Stomach smooth muscle (tissue), 2 donors: ENCODE measurements around the gene GALNT18.

ENCODE experiments used
- H3K27ac ChIP-seq: one replicate; pipeline ENCODE4 v1.7.0; 2013; ENCODE audit warnings: mild to moderate bottlenecking, low read length, inconsistent platforms
- H3K27me3 ChIP-seq, 2 donors: one replicate each; pipeline ENCODE4 v1.7.0; 2013; ENCODE audit warnings: low read length in 2 of 2; ENCODE audit not compliant: insufficient read depth in 2 of 2, control insufficient read depth in 1 of 2
- H3K36me3 ChIP-seq, 2 donors: one replicate each; pipeline ENCODE4 v1.7.0; 2013; ENCODE audit warnings: low read length in 2 of 2; ENCODE audit not compliant: control insufficient read depth in 2 of 2, insufficient read depth in 2 of 2
- H3K4me1 ChIP-seq: one replicate; pipeline ENCODE4 v1.7.0; 2013; ENCODE audit warnings: low read length; ENCODE audit not compliant: control insufficient read depth, insufficient read depth
- H3K4me3 ChIP-seq, 2 donors: one replicate each; pipeline ENCODE4 v1.7.0; 2013; ENCODE audit warnings: low read length in 2 of 2
- H3K9ac ChIP-seq, 2 donors: one replicate each; pipeline ENCODE4 v1.7.0; 2013; ENCODE audit warnings: low read length in 2 of 2, mild to moderate bottlenecking in 1 of 2
- H3K9me3 ChIP-seq, 2 donors: one replicate each; pipeline ENCODE4 v1.7.0; 2013; ENCODE audit warnings: low read length in 2 of 2; ENCODE audit not compliant: control insufficient read depth in 2 of 2
- donor health status: healthy.
- donor health status: Pancreatic carcinoma.

The GALNT18 gene

GRCh38 chr11:11313902-11314692 is 307.7 kb downstream of the GALNT18 start:
- peaks cover 14% of the 10 kb centered on the region for H3K4me1 ChIP-seq
- no peaks in the 10 kb centered on the region for H3K27me3 ChIP-seq
- no peak overlapping the region for H3K4me3 ChIP-seq
- H3K9ac ChIP-seq, result no peak overlapping the region
- no peaks in the 10 kb centered on the region for H3K36me3 ChIP-seq
- H3K9me3 ChIP-seq, result no peaks in the 10 kb centered on the region
- peak overlapping the region; percentile 2 for H3K27ac ChIP-seq

GRCh38 chr11:11313426-11313825 is 308.4 kb downstream of the GALNT18 start:
- Histone ChIP-seq H3K4me1 (peaks cover 14% of the 10 kb centered on the region), H3K27me3 (no peaks in the 10 kb centered on the region), H3K27ac (no peak overlapping the region), H3K9ac (no peak overlapping the region), H3K4me3 (no peak overlapping the region), H3K36me3 (no peaks in the 10 kb centered on the region), H3K9me3 (no peaks in the 10 kb centered on the region)

- Histone ChIP-seq H3K36me3 (no peaks in the 10 kb centered on the region), H3K9ac (no peak overlapping the region)
Observed at GRCh38 chr11:11312738-11313137, 309.1 kb downstream of the GALNT18 start.

GRCh38 chr11:11311169-11311568 is 310.6 kb downstream of the GALNT18 start:
- Histone ChIP-seq H3K9ac (no peak overlapping the region), H3K27me3 (no peaks in the 10 kb centered on the region), H3K4me1 (peaks cover 14% of the 10 kb centered on the region)

More at GRCh38 chr11:11312738-11313137, 309.1 kb downstream of the GALNT18 start:
- Histone ChIP-seq H3K27ac (no peak overlapping the region), H3K4me3 (no peak overlapping the region), H3K4me1 (peaks cover 14% of the 10 kb centered on the region), H3K27me3 (no peaks in the 10 kb centered on the region), H3K9me3 (no peaks in the 10 kb centered on the region)

GRCh38 chr11:11309906-11310305 is 311.9 kb downstream of the GALNT18 start:
- H3K4me3 ChIP-seq, result no peak overlapping the region
- H3K9ac ChIP-seq, result no peak overlapping the region
- peaks cover 14% of the 10 kb centered on the region for H3K4me1 ChIP-seq

More at GRCh38 chr11:11311169-11311568, 310.6 kb downstream of the GALNT18 start:
- no peaks in the 10 kb centered on the region for H3K36me3 ChIP-seq
- H3K4me3 ChIP-seq, result no peak overlapping the region
- H3K27ac ChIP-seq, result no peak overlapping the region
- H3K9me3 ChIP-seq, result no peaks in the 10 kb centered on the region

GRCh38 chr11:11308249-11308648 is 313.6 kb downstream of the GALNT18 start:
- Histone ChIP-seq H3K9ac (no peak overlapping the region), H3K27me3 (no peaks in the 10 kb centered on the region), H3K4me1 (peaks cover 1% of the 10 kb centered on the region), H3K9me3 (no peaks in the 10 kb centered on the region), H3K4me3 (no peak overlapping the region), H3K36me3 (no peaks in the 10 kb centered on the region), H3K27ac (no peak overlapping the region)

More at GRCh38 chr11:11309906-11310305, 311.9 kb downstream of the GALNT18 start:
- Histone ChIP-seq H3K9me3 (no peaks in the 10 kb centered on the region), H3K27ac (no peak overlapping the region), H3K36me3 (no peaks in the 10 kb centered on the region), H3K27me3 (no peaks in the 10 kb centered on the region)

GRCh38 chr11:11306855-11307254 is 314.9 kb downstream of the GALNT18 start:
- no peak overlapping the region for H3K9ac ChIP-seq
- no peaks in the 10 kb centered on the region for H3K4me1 ChIP-seq
- no peaks in the 10 kb centered on the region for H3K27me3 ChIP-seq
- H3K36me3 ChIP-seq, result no peaks in the 10 kb centered on the region
- no peaks in the 10 kb centered on the region for H3K9me3 ChIP-seq
- no peak overlapping the region for H3K27ac ChIP-seq
- no peak overlapping the region for H3K4me3 ChIP-seq

GRCh38 chr11:11304550-11304949 is 317.3 kb downstream of the GALNT18 start:
- Histone ChIP-seq H3K9me3 (no peaks in the 10 kb centered on the region), H3K27ac (no peak overlapping the region), H3K4me3 (no peak overlapping the region), H3K9ac (no peak overlapping the region), H3K4me1 (no peaks in the 10 kb centered on the region), H3K36me3 (no peaks in the 10 kb centered on the region), H3K27me3 (no peaks in the 10 kb centered on the region)

- H3K4me3 ChIP-seq, result no peak overlapping the region
- no peaks in the 10 kb centered on the region for H3K4me1 ChIP-seq
- no peaks in the 10 kb centered on the region for H3K36me3 ChIP-seq
- H3K27ac ChIP-seq, result no peak overlapping the region
- no peaks in the 10 kb centered on the region for H3K9me3 ChIP-seq
- no peaks in the 10 kb centered on the region for H3K27me3 ChIP-seq
- H3K9ac ChIP-seq, result no peak overlapping the region
Observed at GRCh38 chr11:11302565-11302964, 319.2 kb downstream of the GALNT18 start.

- H3K27ac ChIP-seq, result no peak overlapping the region
- no peak overlapping the region for H3K4me3 ChIP-seq
- H3K27me3 ChIP-seq, result no peaks in the 10 kb centered on the region
- no peak overlapping the region for H3K9ac ChIP-seq
- no peaks in the 10 kb centered on the region for H3K4me1 ChIP-seq
- no peaks in the 10 kb centered on the region for H3K9me3 ChIP-seq
- H3K36me3 ChIP-seq, result no peaks in the 10 kb centered on the region
Observed at GRCh38 chr11:11301212-11301611, 320.6 kb downstream of the GALNT18 start.

- no peaks in the 10 kb centered on the region for H3K27me3 ChIP-seq
- H3K36me3 ChIP-seq, result no peaks in the 10 kb centered on the region
- no peak overlapping the region for H3K27ac ChIP-seq
- no peaks in the 10 kb centered on the region for H3K9me3 ChIP-seq
- H3K4me1 ChIP-seq, result no peaks in the 10 kb centered on the region
- H3K9ac ChIP-seq, result no peak overlapping the region
- no peak overlapping the region for H3K4me3 ChIP-seq
Observed at GRCh38 chr11:11297578-11297977, 324.2 kb downstream of the GALNT18 start.
